GM21390 (cell line): Measurements from ENCODE around the gene VWA5A.
"Not testable (repeated sequence)": the region's sequence is repeated elsewhere in the genome, so short reads cannot be mapped to it uniquely, and the experiment has no call there.

Experiments used
- ATAC-seq: cut with Tn5 transposase; IDR thresholded peaks from one replicate; pipeline ENCODE4 v1.9.1; 2021; ENCODE audit not compliant: unreplicated experiment

Gene VWA5A

DNA sequence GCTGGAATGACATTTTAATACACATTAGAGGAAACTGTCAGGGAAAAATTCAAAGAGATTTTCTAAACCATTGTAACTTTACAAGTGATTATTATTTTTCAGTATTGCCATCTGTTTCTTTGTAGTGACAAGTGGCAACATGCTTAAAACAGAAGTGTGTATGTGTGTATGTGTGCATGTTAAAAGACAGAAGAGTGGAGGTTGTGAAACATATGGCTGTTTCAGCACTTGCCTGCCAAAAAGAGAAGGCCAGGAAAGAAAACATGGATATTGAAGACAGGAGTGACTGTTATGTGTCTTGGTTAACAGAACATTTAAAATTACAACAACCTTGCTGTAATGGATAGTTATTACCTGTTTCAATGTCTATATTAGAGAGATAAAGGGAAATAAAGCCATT lies 24.3 kb upstream of the VWA5A start:
- ATAC-seq: no peak

DNA sequence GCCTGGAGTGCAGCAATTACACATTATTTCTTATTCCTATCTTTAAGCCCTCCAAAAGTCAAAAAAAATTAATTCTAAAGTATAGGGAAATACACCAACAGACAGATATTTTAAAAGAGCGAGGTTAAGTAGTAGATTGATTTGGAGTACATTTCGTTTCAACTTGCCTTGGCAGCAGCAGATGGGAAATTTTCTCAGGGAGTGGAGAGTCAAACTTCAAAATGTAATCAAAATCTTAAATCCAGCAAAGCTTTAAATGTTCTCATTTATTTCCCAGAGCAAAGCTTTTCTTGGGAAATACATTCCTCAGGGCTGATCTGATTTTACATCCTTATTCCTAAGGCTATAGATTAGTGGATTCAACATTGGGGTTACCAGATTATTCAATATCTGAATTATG lies 21.9 kb upstream of the VWA5A start:
- ATAC-seq: no peak

DNA sequence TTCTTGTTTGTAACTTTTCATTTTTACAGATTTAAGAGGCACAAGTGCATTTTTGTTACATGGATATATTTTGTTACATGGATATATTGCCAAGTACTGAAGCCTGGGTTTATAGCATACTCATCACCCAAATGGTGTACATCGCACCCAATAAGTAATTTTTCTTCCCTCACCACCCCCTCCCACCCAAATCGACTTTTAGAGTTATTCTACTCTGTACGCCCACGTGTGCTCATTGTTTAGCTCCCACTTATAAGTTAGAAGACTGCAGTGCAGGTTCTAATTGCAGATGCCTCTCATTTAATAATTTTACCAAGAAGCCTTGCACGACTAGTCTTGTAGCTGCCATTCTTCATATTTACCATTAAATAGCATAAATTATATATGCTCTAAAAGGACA lies 20.5 kb upstream of the VWA5A start:
- ATAC-seq: no peak

DNA sequence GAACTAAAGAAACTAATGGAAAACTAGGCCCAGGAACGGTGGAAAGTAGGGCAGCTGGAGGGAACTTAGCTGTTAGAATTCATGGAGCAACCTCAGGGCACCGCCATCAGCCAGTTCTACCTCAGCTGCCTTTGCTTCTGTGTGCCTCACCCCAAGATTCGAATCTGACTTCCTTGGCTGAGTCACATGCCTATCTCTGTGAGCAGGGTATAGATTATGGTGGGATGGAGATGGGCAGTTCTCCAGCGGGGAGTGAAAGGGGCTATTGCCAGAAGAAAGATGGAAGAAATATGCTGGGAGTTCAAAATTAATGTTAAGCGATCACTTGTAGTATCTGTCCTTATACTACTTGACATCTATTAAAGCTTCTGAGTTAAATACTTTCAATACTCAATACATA lies 18.9 kb upstream of the VWA5A start:
- no peak for ATAC-seq

DNA sequence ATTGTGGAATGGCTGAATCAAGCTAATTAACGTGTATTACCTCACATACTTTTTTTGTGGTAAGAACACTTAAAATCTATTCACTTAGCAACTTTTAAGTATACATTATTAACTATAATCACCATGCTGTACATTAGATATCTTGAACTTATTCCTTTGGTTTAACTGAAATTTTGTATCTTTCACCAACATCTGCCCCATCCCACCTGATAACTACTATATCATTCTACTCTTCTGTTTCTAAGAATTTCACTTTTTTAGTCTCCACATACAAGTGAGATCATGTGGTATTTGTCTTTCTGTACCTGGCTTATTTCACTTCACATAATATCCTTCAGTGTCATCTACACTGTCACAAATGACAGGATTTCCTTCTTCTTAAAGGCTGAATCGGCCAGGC lies 17.1 kb upstream of the VWA5A start:
- ATAC-seq: no peak

DNA sequence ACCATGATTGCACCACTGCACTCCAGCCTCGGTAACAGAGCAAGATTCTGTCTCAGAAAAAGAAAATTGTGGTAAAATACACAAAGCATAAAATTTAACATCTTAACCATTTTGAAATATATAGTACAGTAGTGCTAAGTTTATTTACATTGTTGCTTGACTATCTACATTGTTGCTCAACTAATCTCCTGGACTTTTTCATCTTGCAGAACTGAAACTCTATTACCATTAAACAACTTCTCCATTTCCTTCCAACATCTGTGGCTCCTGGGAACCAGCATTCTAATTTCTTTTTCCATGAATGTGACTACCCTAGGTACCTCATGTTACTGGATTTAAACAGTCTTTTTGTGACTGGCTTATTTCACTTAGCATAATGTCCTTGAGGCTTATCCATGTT lies 13.5 kb upstream of the VWA5A start:
- no peak for ATAC-seq

DNA sequence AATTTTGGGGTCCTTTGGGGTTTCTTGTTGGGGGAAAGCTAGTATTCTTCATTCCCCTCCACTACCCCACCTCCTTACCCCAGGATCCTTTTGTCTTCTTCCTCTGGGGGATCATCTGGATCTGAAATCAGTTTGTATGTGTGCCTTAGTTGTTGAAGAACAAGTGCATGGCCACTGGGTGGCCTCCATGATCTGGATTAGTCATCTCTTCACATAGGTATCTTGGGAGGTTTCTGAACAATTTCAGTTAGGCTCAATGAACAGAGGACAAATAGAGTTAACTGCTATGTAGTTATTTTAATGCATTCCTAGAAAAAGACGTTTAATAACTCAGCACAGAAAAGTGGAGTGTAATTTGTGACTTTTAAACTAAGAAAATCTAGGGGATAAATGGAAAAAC lies 7.1 kb upstream of the VWA5A start:
- ATAC-seq: peak; percentile 71

DNA sequence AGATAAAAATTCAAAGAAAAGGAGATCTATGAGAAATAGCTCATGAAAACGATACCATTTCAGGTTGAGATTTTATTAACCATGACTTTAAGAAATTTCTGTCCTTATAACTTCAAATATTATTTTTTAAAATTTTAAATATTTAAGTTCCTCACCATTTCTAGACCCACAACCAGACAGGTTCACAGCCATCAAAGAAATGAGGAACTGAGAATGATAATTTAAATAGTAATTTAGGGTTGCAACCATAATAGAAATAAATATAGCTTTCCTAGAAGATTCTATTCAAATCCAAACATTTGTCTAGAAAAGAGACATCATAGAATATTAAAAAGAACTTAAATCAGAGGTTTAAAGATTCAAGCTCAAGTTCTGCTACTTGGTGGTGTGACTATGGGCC lies 5.9 kb upstream of the VWA5A start:
- peak; percentile 54 for ATAC-seq

DNA sequence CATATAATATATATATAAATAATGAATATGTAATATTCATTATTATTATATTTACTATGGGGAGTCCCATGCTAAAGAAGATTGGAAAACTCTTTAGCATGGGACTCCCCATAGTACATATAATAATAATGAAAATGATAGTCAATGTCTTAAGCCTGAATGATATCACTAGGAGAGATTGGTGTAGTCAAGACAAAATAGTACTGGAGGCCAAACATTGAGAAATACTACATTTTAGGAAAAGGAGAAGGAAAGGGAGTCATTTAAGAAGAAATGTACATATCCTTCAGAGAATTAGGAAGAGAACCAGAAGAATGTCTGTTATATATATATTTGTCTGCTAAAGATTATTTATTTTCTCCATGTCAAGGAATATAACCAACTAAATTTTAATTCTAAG lies 5.0 kb upstream of the VWA5A start:
- ATAC-seq: no peak

DNA sequence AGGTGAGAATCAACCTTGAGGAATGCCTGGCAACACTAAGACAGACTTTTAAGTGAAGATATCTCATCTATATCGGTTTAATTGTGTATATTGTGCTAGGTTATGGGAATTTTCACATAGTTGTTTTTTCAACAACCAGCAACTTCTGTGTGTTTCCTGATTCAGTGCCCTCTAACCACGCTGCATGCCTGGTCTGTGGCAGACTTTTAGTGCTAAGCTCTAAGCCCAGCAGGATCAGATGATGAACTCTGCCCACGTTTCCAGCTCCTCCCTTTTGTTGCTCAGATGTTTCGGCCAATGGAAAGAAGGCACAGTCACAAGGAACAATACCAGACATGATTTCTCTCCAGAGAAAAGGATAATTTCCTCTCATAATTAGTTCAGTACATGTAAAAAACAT lies 1.4 kb upstream of the VWA5A start:
- no peak for ATAC-seq

DNA sequence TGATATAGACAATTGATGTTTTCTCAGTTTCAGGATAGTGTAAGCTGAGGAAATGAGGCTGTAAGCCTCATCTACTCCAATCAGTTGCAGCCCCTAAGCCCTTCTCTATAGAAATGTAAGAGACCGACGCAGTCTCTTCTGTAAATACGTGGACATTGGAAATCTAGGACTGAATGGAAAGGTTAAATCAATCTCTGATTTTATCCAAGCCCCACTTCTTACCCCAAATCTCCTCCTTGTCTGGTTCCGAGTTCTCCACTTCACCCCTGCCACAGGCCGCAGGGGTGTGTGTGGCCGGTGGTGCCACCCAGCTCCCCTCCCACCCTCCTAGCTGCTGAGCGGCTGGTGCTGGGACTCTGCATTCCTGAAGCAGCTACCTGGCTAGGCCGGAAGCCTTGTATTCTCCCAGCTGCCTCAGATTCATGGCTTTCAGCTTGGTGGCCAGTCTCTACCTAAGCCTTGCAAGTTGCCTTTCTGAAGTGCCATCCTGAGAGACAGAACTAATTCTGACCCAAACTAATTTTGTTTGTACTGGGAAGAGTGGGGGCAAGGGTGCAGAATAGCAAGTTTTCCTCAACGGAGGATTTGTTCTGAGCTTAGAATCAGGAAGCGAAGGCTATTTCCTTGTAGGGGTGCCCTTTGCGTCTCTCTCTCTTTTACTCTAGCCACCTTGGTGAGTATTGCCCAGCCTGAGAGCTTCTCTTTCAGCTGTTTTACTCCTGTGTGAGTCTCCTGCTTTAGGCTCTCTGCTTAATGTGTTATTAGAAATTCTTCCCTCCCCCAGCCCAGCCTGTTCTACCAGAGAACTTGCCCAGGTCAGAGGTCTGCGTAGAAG lies 749 bp downstream of the VWA5A start:
- ATAC-seq: peak; percentile 29

DNA sequence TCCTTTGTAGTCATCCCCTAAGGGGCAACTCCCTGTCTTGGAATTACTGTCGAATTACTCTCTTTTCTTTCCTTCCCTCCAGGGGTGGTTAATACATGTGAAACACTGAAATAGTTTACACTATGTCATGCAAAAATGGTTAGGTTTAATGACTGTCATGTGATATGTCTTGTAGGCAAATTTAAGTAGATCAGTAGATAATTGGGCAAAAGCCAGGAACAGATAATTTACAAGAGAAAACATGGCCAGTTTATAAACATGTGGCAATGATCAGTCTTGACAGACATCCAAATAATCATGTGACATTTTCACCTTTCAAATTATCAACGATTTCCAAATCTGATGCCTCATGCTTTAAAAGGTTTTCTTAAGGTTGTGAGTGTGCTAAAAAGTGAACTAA lies 3.9 kb downstream of the VWA5A start:
- ATAC-seq: no peak

DNA sequence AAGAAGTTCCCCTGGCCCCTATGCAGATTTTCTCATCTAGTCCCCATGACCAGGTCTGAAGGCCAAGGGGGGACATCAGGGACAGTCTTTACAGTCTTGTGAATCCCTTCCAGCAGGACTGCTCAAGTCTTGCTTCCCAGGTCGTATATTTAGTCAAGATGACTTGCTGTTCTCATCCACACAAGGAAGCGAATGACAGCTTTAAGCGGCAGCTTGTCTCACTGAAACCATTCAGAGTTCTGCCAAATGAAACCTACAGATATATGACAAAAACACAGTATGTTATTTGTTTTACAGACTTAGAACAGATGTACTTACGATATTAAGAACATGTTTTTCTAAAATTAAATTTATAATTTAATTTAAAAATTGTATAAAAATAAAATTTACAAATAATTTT lies 5.6 kb downstream of the VWA5A start:
- ATAC-seq: no peak

DNA sequence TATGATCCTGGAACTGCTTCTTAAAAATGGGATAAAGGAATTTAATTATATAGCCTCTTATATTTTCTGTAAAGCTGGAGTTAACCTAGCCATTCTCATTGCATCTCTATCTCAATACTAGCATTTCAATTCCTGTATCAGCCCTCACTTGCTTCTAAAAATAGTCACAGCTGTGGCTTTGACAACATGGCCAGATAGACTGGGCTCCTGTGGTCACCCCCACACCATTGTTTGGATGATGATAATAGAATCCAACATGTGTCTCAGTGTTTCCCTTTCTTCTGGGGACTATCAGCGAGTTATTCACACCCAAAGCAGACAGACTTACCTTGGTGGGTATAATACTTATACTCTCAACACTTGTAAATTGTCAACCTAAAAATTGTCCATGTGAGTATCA lies 6.9 kb downstream of the VWA5A start:
- ATAC-seq: no peak

DNA sequence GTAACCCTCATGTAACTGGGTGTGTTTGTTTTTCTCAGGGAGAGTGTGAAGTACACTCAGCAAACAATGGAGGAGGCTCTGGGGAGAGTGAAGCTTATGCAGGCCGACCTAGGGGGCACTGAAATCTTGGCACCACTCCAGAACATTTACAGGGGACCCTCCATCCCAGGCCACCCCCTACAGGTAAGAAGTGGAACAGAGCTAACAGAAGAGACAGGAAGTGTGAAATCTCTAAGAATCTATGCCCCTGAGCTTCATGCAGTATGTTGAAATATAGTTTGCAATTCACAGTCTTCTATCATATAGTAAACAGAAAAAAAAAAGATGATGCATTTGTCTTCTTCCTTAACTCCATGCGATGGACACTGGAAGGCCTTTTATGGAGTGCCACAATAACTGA lies 8.4 kb downstream of the VWA5A start:
- no peak for ATAC-seq

DNA sequence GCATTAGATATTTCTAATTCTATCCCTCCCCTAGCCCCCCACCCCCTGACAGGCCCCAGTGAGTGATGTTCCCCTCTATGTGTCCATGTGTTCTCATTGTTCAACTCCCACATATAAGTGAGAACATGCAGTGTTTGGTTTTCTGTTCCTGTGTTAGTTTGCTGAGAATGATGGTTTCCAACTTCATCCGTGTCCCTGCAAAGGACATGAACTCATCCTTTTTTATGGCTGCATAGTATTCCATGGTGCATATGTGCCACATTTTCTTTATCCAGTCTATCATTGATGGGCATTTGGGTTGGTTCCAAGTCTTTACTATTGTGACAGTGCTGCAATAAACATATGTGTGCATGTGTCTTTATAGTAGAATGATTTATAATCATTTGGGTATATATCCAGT lies 11.9 kb downstream of the VWA5A start:
- ATAC-seq: not testable (repeated sequence)

DNA sequence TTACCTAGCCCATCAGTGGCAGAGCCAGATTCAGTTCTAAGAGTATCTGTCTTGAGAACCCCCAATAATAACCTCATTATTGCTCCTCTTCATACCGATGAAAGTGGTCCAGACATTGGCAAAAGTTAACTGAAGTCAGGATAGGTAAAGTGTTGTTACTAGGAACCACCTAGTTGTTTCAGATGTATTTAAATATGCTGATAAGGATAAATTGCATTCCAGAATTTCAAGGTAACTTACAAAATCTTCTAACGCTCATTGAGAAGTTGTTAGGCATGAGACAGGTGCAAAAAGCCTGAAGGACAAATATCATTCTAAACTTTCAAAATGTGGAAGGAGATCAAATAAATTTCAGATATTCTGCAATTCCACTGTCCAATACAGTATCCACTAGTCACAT lies 27.8 kb downstream of the VWA5A start:
- no peak for ATAC-seq

DNA sequence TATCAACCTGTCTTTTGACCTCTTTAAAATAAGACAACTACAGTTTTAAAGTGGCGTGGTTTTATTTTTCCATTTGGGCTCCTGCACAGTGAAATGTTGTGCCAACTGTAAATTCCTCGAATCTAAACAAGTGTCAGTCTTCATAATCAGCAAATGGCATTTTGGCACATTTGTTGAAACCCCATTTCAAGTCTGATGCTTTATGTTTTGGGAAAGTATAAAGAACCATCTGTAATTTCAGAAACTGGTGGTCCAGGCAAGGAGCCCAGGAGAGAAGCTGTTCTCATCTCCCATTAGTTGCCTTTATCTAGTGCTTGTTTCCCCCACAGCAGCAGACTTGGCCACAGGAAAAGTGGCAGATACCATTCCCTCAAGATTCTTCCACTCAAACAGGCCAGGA lies 32.7 kb downstream of the VWA5A start:
- ATAC-seq: no peak

DNA sequence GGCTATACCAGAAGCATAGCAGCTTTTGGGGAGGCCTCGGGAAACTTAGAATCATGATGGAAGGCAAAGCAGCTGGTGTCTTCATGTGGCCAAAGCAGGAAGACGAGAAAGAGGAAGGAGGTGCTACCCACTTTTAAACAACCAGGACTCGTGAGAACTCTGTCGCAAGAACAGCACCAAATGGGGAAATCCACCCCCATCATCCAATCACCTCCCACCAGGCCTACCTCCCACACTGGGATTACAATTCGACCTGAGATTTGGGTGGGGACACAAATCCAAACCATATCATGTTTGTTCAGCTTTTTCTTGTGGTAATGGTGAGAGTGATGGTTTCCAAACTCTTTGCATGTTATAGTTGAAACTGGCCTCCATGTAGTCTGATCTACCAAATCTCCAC lies 35.4 kb downstream of the VWA5A start:
- ATAC-seq: no peak

DNA sequence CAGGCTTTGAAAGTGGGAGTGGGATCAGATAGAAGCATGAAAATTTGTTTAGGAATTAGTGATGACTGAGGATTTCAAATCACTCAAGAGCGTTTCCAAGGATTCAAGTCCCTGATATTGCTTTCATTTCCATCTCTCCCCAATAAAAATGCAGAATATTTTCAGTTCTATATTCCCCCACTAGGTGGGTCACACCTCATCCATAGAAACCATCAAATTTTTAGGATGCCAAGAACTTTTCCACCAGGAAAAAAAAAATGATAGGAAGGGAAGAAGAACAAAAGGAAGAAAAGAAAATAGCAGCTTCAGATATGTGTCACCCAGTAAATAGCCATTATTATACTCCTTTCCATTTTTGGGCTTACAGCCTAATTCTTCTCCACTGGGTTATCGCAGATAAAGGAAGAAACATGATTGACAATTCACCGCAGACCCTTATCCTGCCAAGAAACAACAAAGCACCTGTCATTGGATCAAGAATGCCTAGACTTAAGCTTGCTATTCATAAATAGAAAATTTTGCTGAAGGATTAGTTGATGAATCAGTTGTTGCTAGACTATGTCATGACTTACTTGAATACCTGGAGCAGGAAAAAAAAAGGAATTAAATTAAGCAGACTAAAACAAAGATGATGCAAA lies 37.6 kb downstream of the VWA5A start:
- no peak for ATAC-seq

DNA sequence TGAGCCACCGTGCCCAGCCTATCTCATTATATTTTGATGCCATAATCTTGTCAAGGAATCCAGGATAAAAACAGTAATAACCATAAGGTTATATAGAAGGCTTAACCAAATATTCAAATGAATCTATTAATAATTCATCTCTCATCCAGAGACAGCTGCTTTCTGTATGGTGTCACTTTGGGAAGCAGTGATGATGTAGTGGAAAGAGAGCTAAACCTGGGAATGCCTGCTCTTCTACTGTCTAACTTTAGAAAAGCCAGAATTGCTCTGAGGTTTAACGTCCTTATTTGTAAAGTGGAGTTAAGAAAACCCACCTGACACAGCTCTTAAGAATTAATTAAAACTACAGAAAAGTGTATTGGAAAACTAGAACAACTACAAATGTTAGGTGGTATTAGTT lies 38.6 kb downstream of the VWA5A start:
- ATAC-seq: no peak

DNA sequence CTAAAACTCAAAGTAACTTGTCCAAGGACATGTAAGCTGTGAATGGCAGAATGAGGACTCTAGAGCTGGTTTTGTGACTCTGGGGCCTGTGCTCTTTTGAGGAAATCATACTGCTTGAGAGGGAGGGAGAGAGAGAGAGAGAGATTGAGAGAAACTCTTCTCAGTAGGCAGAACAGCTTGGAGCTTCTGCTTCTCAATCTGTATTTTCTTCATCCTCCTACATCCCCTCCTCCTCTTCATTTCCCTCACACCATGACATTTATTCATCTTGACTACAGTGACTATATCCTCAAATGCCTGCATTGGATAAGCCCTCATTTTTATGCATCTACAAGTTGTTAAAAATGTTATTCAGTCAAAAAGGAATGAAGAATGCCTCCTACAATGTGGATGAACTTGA lies 44.2 kb downstream of the VWA5A start:
- ATAC-seq: no peak

DNA sequence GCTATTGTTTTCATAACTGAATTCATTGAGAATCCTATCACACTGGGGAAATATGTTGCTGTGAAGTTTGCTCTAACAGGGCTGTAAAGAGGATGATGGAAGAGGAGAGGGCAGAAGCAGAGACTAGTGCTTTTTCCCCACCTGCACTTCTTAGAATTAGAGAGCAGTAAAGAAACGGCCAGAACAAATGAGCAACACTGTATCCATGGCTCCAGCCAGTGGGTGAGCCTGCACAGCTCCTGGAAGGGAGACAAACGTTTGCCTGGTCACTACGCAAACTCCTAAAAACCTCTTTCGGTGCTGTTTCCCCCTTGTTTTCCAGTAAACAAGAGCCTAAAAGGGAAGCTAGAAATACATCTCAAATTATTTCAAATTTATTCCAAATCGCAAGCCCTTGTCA lies 45.7 kb downstream of the VWA5A start:
- ATAC-seq: no peak
